GM19035 (cell line): ENCODE measurements around the gene NUP160.
"Not testable (repeated sequence)": the region's sequence is repeated elsewhere in the genome, so short reads cannot be mapped to it uniquely, and the experiment has no call there.

ENCODE experiments used
- ATAC-seq: cut with Tn5 transposase; IDR thresholded peaks from one replicate; pipeline ENCODE4 v1.9.1; 2021; ENCODE audit not compliant: unreplicated experiment

Gene NUP160

DNA sequence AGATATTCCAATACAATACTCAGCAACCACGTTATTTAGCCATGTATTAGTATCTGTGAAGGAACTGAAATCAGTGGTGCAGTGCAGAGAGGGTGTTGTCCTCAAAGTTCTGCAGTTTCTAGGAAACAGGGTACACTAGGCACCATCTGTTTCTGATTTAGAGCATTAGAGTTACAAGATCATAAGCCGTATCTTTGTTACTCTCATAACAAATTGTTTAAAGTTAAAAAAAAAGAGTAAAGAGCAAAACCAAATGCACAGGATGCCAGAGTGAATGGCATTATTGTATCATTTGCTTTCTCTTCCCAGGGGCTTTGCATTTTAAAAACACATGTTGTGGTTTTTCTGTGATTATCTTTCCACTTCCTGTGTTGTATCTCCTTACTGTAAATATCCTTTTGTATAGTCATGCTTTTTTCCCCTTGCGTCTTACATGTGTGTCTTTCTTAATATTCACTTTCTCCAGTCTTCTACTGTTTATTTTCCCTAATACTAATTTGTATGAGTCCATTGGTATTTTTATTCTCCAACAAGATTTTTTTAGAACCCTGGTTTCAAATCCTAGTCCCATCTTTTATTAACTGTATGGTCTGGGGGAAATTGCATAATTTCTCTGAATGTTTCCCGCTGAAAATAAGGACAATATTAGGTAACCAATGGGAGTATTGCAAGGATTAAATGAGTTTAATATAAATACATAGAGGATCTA lies 15.2 kb upstream of the NUP160 start:
- ATAC-seq, result no peak

DNA sequence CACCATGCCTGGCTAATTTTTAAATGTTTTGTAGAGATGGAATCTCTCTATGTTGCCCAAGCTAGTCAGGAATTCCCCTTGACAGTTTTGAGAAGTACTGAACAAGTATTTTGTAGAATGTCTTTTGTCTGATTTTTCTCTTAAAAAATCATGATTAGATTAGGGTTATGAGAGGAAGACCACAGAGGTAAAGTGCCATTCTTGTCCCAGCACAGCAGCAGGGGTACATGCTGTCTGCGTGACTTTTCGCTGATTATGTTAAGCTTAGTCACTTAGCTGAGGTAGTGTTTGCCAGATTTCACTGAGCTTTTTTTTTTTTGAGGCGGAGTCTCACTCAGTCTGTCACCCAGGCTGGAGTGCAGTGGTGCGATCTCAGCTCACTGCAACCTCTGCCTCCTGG lies 13.6 kb upstream of the NUP160 start:
- no peak for ATAC-seq

DNA sequence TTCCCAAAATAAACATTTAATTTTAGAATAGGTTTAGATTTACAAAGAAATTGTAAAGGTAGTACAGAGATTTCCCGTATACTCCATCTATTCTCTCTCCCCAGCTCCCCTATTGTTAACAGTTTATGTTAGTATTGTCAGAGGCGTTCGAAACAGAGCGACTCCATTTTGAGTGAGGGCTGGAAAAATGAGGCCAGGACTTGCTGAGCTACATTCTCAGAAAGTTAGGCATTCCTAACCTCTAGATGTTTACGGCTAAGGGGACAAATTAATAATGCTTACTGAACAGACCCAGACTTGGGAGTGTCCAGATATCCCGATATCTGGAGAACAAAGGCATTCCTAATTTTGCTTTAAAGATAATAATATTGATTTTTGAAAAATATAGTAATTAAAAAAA lies 12.4 kb upstream of the NUP160 start:
- no peak for ATAC-seq

DNA sequence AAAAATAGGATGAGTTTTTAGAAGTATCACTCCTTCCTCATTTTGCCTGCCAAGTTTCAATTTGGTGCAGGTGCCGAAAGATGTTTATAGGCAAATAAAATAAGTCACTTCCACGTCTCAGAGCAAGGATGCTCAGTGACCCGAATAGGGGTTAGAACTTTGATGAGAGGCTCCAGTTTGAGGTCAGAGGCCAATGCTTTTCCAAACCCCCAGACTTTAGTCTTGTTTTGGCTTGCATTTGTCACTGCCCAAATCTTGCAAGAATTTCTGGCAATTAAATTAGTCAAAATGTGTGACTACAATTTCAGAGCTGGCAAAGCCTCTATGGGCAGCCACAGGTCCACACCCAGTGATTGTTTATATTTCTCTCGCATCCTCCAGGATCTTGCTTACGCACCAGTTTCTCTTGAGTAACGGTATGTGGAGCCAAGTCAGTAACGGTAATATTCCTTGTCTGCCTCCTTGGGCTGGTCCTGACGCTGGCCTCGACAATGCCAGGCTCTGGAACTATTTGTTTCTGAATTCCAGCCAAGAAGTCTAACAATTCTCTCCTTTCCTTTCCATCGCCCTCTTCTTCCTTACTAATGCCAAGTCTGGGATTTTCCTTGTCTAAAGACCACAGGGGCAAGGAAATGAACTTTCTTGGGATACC lies 9.9 kb upstream of the NUP160 start:
- no peak for ATAC-seq

DNA sequence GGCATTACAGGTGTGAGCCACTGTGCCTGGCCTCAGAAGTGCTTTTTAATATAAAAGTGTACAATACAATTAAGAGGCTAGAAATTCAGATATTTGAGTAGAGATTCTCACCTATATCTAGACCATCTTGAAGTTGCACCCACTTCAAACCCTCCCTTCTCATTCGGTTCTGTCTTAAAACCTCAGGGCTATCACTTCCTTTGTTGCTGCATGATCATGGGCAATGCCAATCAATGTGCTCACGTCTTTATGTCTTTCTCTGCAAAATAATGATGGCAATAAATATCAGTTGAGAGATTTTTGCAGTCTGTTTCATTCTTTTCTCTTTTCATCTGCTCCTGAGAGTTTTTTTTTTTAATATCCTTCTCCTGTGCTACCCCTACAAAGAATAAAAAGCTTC lies 9.3 kb upstream of the NUP160 start:
- ATAC-seq, result no peak

DNA sequence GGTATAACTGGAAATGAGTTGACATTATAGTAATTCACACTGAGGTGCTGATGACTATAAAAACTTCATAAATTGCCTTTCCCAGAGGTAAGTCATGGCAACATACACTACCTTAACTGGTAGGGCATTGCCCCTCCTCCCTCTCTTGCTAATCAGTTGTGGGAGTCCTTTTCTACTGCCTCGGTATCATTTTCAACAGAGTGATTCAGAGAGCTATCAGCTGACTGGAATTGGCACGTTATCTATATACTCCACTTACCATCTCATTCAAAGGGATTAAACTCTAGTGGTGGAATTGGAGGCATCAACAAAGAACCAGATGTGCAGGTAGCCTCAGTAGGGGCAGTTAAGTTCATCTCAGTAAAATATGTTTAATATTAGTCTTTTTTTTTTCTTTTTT lies 8.0 kb upstream of the NUP160 start:
- ATAC-seq, result no peak

DNA sequence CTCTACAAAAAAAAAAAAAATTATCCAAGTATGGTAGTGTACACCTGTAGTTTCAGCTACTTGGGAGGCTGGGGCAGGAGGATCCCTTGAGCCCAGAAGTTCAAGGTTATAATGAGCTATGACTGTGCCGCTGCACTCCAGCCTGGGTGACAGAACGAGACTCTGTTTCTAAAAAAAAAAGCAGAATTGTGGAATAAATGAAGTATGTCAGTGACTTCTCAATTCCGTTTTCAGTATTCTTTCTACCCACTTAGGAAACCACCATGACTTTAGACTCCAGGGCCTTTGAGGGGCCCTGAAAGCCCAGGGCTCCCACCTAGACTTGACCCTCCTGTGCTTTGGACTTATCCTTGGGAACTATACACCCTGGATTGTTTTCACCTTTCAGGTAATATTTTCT lies 6.5 kb upstream of the NUP160 start:
- peak; percentile 42 for ATAC-seq

DNA sequence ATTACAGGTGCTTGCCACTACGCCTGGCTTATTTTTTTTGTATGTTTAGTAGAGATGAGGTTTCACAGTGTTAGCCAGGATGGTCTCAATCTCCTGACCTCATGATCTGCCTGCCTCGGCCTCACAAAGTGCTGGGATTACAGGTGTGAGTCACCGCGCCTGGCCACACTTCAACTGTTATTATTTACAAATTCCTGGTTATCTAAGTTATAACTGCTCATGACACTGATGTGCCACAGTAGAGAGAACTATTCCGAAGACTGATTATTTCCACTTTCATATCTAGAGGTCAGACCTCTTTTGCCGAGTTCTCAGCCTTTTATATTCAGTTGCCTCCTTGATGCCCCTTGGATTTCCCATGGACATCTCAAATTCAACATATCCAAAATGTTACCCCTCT lies 3.9 kb upstream of the NUP160 start:
- ATAC-seq, result no peak

DNA sequence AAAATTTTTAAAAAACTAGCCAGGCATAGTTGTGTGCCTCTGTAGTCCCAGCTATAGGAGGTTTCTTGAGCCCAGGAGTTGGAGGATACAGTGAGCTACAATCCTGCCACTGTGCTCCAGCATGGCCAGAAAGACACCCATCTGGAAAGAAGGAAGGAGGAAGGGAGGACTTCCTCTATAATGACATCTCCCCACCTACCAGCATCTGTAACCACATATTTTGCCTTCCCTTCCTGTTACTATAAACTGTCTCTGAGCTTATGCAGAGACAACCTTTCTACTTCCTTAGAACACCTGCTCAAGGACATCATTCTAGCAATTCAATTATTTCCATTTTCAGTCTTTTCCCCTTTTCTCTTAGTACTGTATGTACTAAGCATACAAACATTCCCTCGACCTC lies 2.2 kb upstream of the NUP160 start:
- ATAC-seq, result no peak

DNA sequence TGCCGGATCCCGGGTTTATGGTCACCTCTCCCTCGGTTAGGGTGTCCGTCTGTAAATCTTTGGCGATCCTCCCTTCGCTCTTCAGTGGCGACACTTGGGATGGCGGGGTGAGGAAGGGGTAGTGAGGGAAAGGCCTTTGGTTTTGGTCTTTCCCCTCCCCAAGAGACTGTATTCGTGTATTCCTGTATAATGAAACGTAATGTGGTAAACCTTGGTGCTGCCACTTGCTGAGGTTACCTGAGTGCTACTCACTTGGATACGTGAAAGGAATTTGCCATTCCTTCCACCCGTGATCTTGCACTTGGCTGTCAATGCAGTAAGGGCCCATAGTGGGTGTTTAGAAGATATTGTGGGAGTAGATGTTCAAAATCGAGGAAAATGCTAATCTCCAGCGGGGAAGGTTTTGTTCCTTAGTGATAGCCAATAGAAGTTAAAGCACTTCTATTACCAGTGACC lies 578 bp upstream of the NUP160 start:
- ATAC-seq, result peak; percentile 17

DNA sequence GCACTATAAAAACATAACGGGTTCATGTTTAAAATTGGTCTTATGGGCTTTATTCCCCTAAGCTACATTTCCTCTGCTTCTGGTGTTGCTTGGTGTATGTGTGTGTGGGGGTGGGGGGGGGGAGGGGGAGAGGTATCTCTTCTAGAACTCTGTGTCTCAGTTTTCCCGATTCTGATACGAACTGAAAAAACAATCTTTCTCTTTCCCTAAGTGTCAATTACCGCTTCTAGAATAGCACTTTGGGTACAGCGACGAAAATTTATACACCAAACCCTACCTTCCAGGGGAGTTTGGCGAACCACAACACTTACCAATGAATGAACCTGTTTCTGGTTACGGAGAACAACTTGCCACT lies 636 bp downstream of the NUP160 start:
- ATAC-seq, result no peak

DNA sequence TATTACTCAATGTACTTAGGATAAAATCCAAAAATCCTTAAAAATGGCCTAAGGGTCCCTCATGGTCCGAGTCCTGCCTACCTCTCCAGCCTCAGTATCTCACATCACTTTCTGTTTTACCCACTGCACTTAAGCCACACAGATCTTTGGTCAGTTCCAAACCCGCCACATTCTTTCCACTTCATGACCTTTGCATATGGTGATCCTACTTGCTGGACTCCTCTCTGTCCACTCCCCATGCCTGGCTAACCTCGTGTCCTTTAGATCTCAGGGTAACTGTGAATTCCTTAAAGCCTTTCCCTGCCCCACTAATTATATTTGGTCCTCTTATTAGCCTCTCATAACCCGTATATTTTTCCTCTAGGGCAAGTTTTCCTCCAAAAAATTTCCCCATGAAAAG lies 1.2 kb downstream of the NUP160 start:
- no peak for ATAC-seq

DNA sequence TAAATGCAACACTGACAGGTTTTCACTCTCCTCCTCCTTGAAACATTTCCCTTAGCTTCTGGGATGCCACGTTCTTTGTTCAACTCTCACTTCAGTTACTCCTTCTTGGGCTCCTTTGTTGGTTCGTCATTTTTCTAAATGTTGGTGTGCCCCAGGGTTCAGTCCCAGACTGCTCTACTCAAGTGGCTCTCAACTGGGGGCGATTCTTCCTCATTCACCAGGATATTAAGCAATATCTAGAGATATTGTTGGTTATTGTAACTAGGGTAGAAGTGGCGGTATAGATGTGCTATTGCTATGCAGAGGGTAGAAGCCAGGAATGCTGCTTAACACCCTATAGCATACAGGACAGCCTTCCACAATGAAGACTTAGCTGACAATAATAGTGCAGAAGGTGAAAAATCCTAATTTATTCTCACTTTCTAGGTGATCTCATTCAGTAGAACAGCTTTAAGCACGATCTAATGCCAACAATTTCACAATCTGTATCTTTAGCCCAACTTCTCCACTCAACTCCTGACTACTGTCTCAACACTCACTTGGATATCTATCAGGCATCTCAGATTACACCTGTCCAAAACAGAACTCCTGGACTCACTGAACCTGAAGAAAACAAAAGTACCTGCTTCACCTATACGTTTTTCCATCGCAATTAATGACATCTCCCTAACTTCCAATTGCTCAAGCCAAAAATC lies 4.6 kb downstream of the NUP160 start:
- ATAC-seq, result no peak

DNA sequence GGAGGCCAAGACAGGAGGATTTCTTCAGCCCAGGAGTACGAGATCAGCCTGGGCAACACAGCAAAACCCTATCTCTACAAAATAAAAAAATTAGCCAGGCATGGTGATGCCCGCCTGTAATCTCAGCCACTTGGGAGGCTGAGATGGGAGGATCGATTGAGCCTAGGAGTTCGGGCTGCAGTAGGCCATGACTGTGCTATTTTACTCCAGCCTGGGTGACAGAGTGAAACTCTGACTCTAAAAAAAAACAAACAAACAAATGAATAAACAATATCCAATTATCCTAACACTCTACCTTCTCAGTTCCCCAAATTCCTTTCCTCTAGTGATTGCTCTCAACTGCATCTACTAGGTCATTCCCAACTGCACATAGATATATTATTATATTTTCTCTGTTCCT lies 5.4 kb downstream of the NUP160 start:
- ATAC-seq, result no peak

DNA sequence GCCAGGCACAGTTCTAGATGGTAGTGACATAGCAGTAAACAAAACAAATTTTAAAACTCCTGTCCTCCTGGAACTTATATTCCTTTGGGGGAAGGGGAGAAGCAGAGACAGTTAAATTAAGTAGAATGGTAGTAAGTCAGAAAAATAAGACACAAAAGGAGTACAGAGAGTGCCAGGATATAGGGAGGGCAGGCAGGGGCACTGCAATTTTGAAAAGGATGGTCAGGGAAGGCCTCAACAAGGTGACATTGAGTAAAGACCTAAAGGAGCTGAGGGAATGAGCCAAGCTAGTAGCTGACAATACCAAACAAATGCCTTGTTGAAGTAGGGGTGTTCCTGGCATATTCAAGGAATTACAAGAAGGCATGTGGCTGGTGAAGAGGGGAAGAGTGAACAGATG lies 10.2 kb downstream of the NUP160 start:
- no peak for ATAC-seq

DNA sequence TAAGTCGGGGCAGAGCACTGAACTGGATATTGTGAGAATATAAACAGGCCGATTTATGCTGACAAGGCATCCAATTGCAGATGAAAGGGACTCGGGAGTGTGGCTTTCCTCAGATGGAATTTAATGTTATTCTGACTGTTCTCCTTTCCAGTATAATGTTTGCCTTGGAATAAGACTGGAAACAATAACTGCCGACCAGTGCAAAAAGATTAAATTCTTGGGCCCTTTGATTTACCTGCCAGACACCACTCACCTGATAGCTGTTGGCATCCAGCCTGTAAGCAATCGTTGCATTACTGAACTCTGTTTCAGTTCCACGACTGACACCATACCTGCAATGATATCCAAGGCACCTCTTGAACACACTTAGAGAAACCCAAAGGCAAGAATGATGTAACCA lies 10.9 kb downstream of the NUP160 start:
- ATAC-seq, result no peak

DNA sequence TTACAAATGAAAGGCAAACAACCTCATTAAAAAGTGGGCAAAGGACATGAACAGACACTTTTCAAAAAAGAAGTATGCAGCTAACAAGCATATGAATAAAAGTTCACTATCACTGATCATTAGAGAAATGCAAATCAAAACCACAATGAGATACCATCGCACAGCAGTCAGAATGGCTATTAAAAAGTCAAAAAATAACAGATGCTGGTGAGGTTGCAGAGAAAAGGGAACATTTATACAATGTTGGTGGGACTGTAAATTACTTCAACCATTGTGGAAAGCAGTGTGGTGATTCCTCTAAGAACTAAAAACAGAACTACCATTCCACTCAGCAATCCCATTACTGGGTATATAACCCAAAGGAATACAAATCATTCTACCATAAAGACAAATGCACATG lies 18.1 kb downstream of the NUP160 start:
- ATAC-seq, result not testable (repeated sequence)

DNA sequence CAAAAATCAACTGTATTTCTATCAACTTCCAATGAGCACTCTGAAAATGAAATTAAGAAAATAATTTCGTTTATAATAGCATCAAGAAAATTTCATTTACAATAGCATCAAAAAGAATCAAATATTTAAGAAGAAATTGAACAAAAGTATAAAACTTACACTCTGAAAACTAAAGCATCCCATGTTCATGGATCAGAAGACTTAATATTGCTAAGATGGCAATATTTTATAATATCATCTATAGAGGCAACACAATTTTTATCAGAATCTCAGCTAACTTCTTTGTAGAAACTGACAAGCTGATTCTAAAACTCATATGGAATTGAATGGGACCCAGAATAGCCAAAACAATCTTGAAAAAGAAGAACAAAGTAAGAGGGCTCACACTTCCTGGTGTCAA lies 19.9 kb downstream of the NUP160 start:
- no peak for ATAC-seq

DNA sequence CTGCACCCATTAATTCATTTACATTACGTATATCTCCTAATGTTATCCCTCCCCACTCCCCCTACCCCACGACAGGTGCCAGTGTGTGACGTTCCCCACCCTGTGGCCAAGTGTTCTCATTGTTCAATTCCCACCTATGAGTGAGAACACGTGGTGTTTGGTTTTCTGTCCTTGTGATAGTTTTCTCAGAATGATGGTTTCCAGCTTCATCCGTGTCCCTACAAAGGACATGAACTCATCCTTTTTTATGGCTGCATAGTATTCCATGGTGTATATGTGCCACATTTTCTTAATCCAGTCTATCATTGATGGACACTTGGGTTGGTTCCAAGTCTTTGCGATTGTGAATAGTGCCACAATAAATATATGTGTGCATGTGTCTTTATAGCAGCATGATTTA lies 25.5 kb downstream of the NUP160 start:
- not testable (repeated sequence) for ATAC-seq

DNA sequence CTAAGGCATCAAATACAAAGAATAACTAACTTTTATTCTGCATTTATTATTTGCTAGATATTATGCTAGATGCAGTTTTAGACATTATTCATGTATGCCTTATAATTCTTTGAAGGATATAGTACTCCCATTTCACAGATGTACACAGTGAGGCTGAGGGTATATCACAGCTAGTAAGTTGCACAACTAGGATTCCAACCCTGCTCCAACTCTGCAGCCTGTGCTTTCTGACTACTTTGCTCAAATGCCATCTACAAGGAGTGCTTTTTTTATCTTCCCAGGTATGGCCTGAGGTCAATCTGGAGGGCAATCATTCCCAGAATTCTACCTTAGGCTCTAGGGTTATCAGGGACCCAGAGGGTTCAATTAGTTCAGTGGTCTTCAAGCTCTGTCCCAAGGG lies 28.4 kb downstream of the NUP160 start:
- no peak for ATAC-seq

DNA sequence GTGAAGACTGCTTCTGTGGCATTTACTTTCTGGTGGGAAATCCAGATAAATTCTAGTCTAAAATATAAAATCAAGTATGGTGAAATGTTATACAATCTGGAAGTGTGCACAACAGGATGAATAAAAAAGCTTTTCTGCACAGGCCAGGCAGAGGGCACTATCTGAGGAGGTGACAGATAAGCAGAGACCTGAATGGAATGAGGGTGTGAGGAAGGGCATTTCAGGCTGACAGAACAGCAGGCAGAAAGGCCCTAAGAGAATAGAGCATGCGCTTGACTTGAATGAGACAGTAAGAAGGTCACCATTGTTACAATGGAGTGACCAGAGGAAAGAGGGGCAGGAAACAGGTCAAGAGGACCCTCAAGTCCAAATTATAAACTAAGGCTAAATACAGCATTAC lies 47.4 kb downstream of the NUP160 start:
- ATAC-seq, result no peak

DNA sequence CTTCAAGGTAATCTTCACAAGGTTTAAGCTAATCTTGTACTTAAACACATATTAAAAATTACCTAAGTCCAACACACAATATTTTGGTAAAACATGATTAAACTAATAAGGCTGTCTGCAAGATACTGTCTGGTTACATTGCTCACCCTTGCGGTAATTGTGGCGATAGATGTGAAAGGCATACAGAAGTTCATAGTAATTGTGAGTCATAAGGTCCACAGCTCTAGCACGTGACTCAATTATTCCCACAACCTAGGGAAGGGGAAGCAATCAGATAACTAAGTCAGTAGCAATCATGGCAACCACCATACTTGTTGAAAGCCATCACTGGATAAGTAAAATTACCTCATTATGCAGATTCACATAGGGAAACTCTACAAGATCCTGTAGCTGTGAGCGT lies 50.5 kb downstream of the NUP160 start:
- ATAC-seq, result no peak
